GM10248 (cell line): ENCODE results near the gene USH1C.

Experiments
- CTCF ChIA-PET: fragments of 300-600 bp; sonication (Branson Sonifier 250); formaldehyde crosslinking; extraction: SDS; loops from one replicate; lab custom pipeline; 2021; ENCODE audit warnings: antibody characterized with exemption; lab: Yijun Ruan, JAX
- POLR2A ChIA-PET: fragments of 350-650 bp; sonication (Branson Sonifier 250); formaldehyde crosslinking; extraction: SDS; loops from one replicate; lab custom pipeline; 2020; ENCODE audit warnings: antibody characterized with exemption; lab: Yijun Ruan, JAX
- DNase-seq: peaks from one replicate; pipeline ENCODE4 v3.0.0; 2012; ENCODE audit errors: extremely low spot score
- TF ChIP-seq, protein P1 (sequence below): IDR thresholded peaks from 2 replicates; pipeline ENCODE4 v1.5.1; 2012; ENCODE audit warnings: mild to moderate bottlenecking, low read depth; ENCODE audit errors: extremely low read depth, missing control alignments, control extremely low read depth

The USH1C gene

GRCh38 chr11:17513853-17514252 lies 30.4 kb downstream of the USH1C start:
- no peak for DNase-seq
- TF ChIP-seq, protein P1, sequence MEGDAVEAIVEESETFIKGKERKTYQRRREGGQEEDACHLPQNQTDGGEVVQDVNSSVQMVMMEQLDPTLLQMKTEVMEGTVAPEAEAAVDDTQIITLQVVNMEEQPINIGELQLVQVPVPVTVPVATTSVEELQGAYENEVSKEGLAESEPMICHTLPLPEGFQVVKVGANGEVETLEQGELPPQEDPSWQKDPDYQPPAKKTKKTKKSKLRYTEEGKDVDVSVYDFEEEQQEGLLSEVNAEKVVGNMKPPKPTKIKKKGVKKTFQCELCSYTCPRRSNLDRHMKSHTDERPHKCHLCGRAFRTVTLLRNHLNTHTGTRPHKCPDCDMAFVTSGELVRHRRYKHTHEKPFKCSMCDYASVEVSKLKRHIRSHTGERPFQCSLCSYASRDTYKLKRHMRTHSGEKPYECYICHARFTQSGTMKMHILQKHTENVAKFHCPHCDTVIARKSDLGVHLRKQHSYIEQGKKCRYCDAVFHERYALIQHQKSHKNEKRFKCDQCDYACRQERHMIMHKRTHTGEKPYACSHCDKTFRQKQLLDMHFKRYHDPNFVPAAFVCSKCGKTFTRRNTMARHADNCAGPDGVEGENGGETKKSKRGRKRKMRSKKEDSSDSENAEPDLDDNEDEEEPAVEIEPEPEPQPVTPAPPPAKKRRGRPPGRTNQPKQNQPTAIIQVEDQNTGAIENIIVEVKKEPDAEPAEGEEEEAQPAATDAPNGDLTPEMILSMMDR, result no peak
- ChIA-PET CTCF (interaction anchor here (1.0 to 10.4 kb wide), 5 partner anchors 7 to 130 kb away, joined by 3 to 83 read pairs (median 5); no protein-coding TSS in a partner anchor), POLR2A (no interaction called here)

DNA sequence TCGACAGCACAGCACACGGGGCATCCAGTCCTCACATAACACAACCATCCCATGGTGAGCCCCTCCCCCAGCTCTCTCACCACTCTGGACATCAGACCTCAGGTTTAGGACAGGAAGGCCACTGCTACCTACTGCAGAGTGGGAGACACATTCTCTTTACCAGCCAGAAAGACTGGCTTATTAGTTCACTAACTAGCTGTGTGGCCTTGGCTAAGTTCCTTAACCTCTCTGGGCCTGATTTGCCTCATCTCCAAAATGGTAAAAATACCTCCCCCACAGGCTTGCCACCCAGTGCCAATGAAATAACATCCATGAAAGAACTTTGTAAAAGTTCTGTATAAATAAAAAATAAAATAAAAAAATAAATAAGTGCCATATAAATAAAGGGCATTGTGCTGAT lies 32.1 kb downstream of the USH1C start:
- ChIA-PET POLR2A (no interaction called here), CTCF (interaction anchor here (0.7 to 10.4 kb wide), 6 partner anchors 12 to 291 kb away, joined by 3 to 83 read pairs (median 4); no protein-coding TSS in a partner anchor)
- no peak for DNase-seq
- TF ChIP-seq, protein P1, result no peak

DNA sequence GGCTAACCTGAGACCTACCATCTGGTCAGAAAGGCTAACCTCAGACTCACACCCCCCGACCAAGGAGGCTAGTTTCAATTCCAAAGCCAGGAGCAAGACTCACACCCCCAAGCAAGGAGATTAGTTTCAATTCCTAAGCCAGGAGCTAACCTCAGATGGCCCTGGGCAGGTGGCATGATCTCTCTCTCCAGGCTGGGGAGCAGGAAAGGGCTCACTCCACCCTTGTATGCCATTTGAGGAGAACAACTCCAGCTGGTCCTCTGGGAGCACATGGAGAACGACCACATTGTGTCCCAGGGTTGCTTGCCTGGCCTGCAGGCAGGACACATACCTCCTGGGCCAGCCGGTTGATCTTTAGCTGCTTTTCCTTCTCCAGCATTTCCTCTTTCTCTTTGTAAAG lies 32.6 kb downstream of the USH1C start:
- TF ChIP-seq, protein P1, result no peak
- DNase-seq, result no peak
- CTCF ChIA-PET, result interaction anchor here (1.0 to 10.4 kb wide), 5 partner anchors 12 to 290 kb away, joined by 3 to 83 read pairs (median 5); no protein-coding TSS in a partner anchor
- POLR2A ChIA-PET, result no interaction called here

- ChIA-PET POLR2A (no interaction called here), CTCF (interaction anchor here (1.3 to 10.4 kb wide), 3 partner anchors 19 to 281 kb away, joined by 5 to 83 read pairs (median 6); no protein-coding TSS in a partner anchor)
- TF ChIP-seq, protein P1, result no peak
- no peak for DNase-seq
Observed at GRCh38 chr11:17510507-17511206, 33.6 kb downstream of the USH1C start.

- POLR2A ChIA-PET, result no interaction called here
- TF ChIP-seq, protein P1, result no peak
- no peak for DNase-seq
- CTCF ChIA-PET, result interaction anchor here (1.3 to 3.0 kb wide), 5 partner anchors 16 to 563 kb away, joined by 3 to 12 read pairs (median 5); no protein-coding TSS in a partner anchor
Observed at GRCh38 chr11:17508791-17509190, 35.4 kb downstream of the USH1C start.

- ChIA-PET CTCF (interaction anchor here (1.3 to 7.0 kb wide), 7 partner anchors 14 to 562 kb away, joined by 3 to 110 read pairs (median 6); no protein-coding TSS in a partner anchor), POLR2A (no interaction called here)
- TF ChIP-seq, protein P1, result no peak
- no peak for DNase-seq
Observed at GRCh38 chr11:17508306-17508705, 35.9 kb downstream of the USH1C start.
